T-helper 2 cell treated with Interferon-gamma antibody and Interleukin-4, amounts not matched to agents 5 μg/mL and 100 μg/mL, for 36 hours (primary cell): Measurements from ENCODE around the gene PUM1.
"Not testable (repeated sequence)": the region's sequence is repeated elsewhere in the genome, so short reads cannot be mapped to it uniquely, and the experiment has no call there.

Experiments used
- DNase-seq: peaks from one replicate; pipeline ENCODE4 v3.0.0; 2021; ENCODE audit warnings: low spot score
- H3K27ac Mint-ChIP-seq: one replicate; pipeline ENCODE4 v1.8.0; 2021; ENCODE audit warnings: mild to moderate bottlenecking, mixed read lengths
- H3K27me3 Mint-ChIP-seq: one replicate; pipeline ENCODE4 v1.8.0; 2021; ENCODE audit warnings: low read depth, mixed read lengths
- H3K36me3 Mint-ChIP-seq: one replicate; pipeline ENCODE4 v1.8.0; 2021; ENCODE audit warnings: low read depth, mixed read lengths
- H3K4me1 Mint-ChIP-seq: one replicate; pipeline ENCODE4 v1.8.0; 2021; ENCODE audit warnings: low read depth, mixed read lengths
- H3K4me3 Mint-ChIP-seq: one replicate; pipeline ENCODE4 v1.8.0; 2022; ENCODE audit warnings: mild to moderate bottlenecking, moderate library complexity, mixed read lengths
- H3K9me3 Mint-ChIP-seq: one replicate; pipeline ENCODE4 v1.8.0; 2021; ENCODE audit warnings: mixed read lengths

PUM1 gene

DNA sequence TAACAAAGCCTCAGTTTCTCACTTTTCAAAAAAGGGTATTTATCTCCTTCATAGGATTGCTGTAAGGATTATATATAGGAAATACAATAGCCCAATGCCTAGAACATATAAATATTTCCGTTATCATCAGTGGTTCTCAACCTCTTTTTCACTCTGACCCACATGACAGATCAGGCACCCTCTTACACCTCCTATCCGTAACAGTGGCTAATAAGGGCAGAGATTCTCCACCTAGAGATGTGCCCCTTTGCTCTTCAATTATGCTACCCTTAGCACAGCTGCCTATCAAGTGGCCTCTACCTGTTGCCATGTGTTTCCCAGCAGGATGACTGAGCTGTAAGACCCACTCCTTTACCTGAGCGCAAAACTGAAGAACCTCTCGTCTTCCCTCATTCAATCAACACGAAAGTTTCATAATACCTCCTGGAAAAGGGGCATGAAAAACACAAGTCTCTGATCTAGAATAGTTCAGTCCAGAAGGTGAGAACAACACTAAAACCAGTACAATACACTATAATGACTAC is 10.5 kb downstream of the PUM1 start:
- peaks cover 57% of the 10 kb centered on the region for H3K36me3 Mint-ChIP-seq
- no peak overlapping the region for H3K4me3 Mint-ChIP-seq
- no peaks in the 10 kb centered on the region for H3K9me3 Mint-ChIP-seq
- no peak for DNase-seq
- peaks cover 49% of the 10 kb centered on the region for H3K4me1 Mint-ChIP-seq
- H3K27ac Mint-ChIP-seq: peak overlapping the region; percentile 69
- no peaks in the 10 kb centered on the region for H3K27me3 Mint-ChIP-seq

DNA sequence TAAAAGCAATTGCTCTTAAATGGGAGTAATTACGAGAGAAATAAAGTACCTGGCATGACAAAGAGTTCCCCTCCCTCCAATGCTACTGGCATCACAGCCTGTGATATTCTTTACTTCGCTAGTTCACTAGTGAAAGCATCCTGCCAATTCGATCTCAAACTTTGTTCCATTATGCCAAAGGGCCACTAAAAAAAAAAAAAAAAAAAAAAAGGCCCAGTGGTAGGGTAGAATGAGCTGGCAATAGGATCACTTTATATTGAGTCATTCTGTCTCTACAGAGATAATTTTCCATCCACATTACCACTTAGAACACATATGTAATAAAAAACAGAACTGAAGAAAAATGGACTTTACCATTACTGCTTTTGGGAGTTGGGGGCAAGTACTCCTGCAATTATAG is 11.2 kb downstream of the PUM1 start:
- Mint-ChIP-seq H3K27ac (peak overlapping the region; percentile 69), H3K27me3 (no peaks in the 10 kb centered on the region), H3K4me3 (no peak overlapping the region), H3K9me3 (no peaks in the 10 kb centered on the region), H3K36me3 (peaks cover 55% of the 10 kb centered on the region), H3K4me1 (peaks cover 46% of the 10 kb centered on the region)
- DNase-seq: peak; percentile 14

DNA sequence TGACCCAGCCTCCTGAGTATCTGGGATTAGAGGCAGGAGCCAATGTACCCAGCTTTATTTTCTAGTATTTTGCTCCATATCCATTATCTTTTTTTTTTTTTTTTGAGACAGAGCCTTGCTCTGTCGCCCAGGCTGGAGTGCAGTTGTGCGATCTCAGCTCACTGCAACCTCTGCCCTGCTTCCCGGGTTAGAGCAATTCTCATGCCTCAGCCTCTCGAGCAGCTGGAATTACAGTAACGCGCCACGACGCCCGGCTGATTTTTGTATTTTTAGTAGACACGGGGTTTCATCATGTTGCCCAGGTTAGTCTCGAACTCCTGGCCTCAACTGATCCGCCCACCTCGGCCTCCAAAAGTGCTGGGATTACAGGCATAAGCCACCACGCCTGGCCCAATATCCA is 12.9 kb downstream of the PUM1 start:
- H3K27ac Mint-ChIP-seq, H3K4me3 Mint-ChIP-seq, DNase-seq, H3K27me3 Mint-ChIP-seq, H3K9me3 Mint-ChIP-seq: not testable (repeated sequence)
- Mint-ChIP-seq H3K4me1 (peaks cover 30% of the 10 kb centered on the region), H3K36me3 (peaks cover 41% of the 10 kb centered on the region)

DNA sequence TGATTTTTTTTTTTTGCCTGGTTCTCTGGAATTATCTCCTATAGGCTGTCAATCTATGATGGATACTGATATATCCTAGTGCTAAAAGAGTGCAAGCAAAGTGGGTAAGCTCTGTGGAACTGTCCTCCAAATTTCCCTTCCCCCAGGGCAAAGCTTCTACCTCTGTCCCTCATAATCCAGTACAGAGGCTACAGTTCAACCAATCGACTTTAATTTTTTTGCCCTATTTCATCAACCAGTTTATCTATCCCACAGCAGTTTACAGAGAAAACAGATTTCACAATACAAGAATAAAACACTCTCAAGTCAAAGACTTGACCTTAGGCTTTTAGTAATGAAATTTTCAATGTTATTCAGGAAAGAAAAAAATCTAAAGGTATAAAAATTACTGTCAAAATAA is 13.9 kb downstream of the PUM1 start:
- no peaks in the 10 kb centered on the region for H3K9me3 Mint-ChIP-seq
- no peak for DNase-seq
- H3K4me1 Mint-ChIP-seq: peaks cover 29% of the 10 kb centered on the region
- peaks cover 45% of the 10 kb centered on the region for H3K36me3 Mint-ChIP-seq
- no peak overlapping the region for H3K27ac Mint-ChIP-seq
- H3K4me3 Mint-ChIP-seq: no peak overlapping the region
- H3K27me3 Mint-ChIP-seq: no peaks in the 10 kb centered on the region

DNA sequence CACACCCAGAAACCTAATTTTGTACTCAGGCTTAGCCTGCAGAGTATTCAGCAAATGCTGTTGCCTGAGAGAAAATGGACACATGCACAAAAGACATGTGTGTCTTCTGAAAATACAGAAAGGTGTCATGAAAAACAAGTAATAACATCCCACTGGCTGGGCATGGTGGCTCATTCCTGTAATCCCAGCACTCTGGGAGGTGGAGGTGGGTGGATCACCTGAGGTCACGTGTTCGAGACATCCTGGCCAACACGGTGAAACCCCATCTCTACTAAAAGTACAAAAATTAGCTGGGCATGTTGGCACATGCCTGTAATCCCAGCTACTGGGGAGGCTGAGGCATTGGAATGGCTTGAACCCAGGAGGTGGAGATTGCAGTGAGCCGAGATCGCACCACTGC is 18.0 kb downstream of the PUM1 start:
- not testable (repeated sequence) for H3K27me3 Mint-ChIP-seq, H3K4me3 Mint-ChIP-seq, DNase-seq, H3K9me3 Mint-ChIP-seq
- peak overlapping the region; percentile 26 for H3K27ac Mint-ChIP-seq
- peaks cover 14% of the 10 kb centered on the region for H3K4me1 Mint-ChIP-seq
- peaks cover 42% of the 10 kb centered on the region for H3K36me3 Mint-ChIP-seq

DNA sequence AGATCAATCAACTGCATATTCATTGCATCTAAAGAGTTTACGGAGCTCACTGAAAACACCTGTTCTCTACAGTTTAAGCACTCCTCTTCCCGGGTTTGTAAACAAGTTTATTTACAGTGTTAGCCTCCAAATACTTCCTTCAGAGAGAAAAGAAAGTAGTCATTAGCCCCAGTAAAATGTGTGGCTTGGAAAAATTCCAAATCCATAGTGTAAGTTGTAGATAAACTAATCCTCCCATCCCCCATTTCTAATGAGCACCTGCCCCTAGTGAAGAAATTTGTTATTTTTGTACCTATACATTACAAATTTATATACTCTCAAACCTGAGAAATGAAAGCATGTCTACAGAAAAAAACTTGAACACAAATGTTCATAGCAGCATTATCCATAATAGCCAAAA is 21.9 kb downstream of the PUM1 start:
- H3K36me3 Mint-ChIP-seq: peaks cover 49% of the 10 kb centered on the region
- no peak overlapping the region for H3K4me3 Mint-ChIP-seq
- no peak overlapping the region for H3K27ac Mint-ChIP-seq
- H3K27me3 Mint-ChIP-seq: no peaks in the 10 kb centered on the region
- no peak for DNase-seq
- H3K9me3 Mint-ChIP-seq: peaks cover 4% of the 10 kb centered on the region
- peaks cover 17% of the 10 kb centered on the region for H3K4me1 Mint-ChIP-seq

DNA sequence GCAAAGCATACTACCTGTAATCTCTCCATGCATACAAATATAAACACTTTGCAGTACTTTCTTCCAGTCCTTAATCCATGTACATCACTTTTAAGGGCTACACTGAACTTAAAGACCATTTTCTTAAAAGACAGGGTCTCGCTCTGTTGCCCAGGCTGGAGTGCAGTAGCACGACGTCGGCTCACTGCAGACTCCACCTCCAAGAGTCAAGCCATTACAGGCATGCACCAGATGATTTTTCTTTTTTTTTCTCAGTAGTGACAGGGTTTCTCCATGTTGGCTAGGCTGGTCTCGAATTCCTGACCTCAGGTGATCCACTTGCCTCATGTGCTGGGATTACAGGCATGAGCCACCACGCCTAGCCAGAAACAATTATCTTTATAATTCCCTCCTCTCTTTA is 22.9 kb downstream of the PUM1 start:
- Mint-ChIP-seq H3K27me3 (no peaks in the 10 kb centered on the region), H3K9me3 (peaks cover 4% of the 10 kb centered on the region), H3K4me3 (no peak overlapping the region), H3K27ac (no peak overlapping the region), H3K36me3 (peaks cover 52% of the 10 kb centered on the region), H3K4me1 (peaks cover 24% of the 10 kb centered on the region)
- DNase-seq: no peak

DNA sequence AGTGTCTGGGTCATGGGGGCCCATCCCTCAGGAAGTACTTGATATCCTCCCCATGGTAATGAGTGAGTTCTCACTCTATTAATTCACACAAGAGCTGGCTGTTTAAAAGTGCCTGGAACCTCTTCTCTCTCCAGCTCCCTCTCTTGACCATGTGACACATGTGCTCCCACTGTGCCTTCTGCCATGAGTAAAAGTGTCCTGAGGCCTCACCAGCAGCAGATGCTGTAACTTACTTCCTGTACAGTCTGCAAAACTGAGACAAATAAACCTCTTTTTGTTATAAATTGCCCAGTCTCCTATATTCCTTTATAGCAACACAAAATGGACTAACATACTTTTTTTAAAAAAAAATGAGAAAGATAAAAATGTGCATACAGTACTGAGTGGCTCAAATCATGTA is 24.0 kb downstream of the PUM1 start:
- no peak for DNase-seq
- Mint-ChIP-seq H3K4me3 (no peak overlapping the region), H3K4me1 (peaks cover 35% of the 10 kb centered on the region), H3K36me3 (peaks cover 50% of the 10 kb centered on the region), H3K27ac (no peak overlapping the region), H3K9me3 (peaks cover 4% of the 10 kb centered on the region), H3K27me3 (no peaks in the 10 kb centered on the region)

DNA sequence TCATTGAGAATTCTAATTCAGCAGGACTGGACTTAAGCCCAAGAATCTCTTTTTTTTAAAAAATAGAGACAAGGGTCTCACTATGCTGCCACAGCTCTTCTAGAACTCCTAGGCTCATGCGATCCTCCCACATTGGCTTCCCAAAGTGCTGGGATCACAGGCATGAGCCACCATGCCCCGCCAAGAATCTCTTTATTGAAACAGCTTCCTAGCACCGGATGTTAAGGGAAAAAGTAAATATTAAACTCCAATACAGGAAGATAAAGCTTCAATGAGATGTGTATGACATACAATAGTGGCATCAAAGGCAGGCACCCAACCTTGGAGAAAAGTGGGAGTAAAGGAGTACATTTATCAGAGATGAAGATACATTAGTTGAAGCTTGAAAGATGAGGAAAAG is 25.5 kb downstream of the PUM1 start:
- peaks cover 47% of the 10 kb centered on the region for H3K36me3 Mint-ChIP-seq
- H3K27me3 Mint-ChIP-seq: no peaks in the 10 kb centered on the region
- peaks cover 4% of the 10 kb centered on the region for H3K9me3 Mint-ChIP-seq
- peaks cover 38% of the 10 kb centered on the region for H3K4me1 Mint-ChIP-seq
- no peak overlapping the region for H3K27ac Mint-ChIP-seq
- DNase-seq: no peak
- H3K4me3 Mint-ChIP-seq: no peak overlapping the region

DNA sequence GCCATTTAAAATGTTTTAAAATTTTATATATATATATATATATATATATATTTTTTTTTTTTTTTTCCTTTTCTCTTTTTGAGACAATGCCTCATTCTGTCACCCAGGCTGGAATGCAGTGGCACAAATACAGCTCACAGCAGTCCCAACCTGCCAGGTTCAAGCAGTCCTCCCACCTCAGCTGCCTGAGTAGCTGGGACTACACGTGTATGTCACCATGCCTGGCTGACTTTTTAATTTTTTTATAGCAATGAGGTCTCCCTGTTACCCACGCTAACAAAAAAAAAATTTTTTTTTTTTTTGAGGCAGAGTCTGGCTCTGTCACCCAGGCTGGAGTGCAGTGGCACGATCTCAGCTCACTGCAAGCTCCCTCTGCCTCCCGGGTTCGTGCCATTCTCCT is 26.6 kb downstream of the PUM1 start:
- peaks cover 45% of the 10 kb centered on the region for H3K36me3 Mint-ChIP-seq
- H3K9me3 Mint-ChIP-seq, H3K4me3 Mint-ChIP-seq, H3K27ac Mint-ChIP-seq, DNase-seq, H3K27me3 Mint-ChIP-seq: not testable (repeated sequence)
- H3K4me1 Mint-ChIP-seq: peaks cover 41% of the 10 kb centered on the region

DNA sequence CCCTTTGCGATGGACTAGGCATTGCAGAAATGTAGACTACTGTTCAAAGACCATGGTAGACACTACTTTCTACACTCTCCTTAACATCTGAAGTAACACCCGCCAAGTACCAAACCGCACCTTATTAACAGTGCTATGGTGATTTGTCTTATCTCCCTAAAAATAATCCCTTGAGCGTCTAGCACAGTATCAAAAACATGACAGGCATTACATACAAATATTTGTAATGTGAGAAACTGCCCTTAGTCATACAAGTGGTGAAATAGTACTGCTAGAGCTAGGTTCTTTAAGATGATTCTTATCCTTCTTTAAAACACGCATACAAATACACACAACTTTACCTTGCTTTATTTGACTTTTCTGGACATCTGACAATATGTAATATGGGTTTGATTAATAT is 27.2 kb downstream of the PUM1 start:
- DNase-seq: no peak
- no peaks in the 10 kb centered on the region for H3K27me3 Mint-ChIP-seq
- H3K9me3 Mint-ChIP-seq: no peaks in the 10 kb centered on the region
- peaks cover 41% of the 10 kb centered on the region for H3K36me3 Mint-ChIP-seq
- H3K4me1 Mint-ChIP-seq: peaks cover 41% of the 10 kb centered on the region
- H3K4me3 Mint-ChIP-seq: no peak overlapping the region
- H3K27ac Mint-ChIP-seq: peak overlapping the region; percentile 10

DNA sequence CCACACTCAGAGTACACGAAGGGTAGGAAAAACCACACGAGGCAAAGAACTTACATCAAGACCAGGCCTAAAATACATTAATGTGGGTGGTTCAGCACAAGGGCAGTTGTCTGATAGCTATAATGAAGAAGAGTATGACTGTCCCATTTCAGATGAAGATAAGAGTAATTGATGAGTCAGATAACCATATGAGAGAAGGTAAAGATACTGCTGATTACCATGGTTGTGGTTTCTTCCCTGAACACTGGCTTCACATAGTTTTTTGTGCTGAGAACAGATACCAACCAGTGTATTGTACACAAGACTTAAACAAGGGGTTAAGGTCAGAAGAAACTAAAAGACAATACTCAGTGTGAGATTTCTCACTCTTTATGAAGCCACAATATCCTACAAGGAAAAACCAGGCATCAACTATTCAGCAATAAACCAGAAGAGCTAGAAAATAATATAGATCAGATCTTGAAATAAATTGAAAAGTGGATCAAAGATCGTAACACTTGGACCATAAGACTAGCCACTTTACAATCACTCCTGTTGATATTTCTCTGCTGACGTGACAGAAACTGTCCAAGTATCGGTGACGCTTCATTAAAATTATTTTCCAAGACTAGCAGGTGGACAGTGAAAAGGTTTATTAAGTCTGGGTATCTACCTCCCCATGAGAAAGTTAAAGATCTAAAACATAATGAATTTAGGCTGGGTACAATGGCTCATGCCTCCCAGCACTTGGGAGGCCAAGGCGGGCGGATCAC is 28.6 kb downstream of the PUM1 start:
- peak; percentile 19 for DNase-seq
- H3K4me3 Mint-ChIP-seq: peak overlapping the region; percentile 50
- peak overlapping the region; percentile 41 for H3K27ac Mint-ChIP-seq

DNA sequence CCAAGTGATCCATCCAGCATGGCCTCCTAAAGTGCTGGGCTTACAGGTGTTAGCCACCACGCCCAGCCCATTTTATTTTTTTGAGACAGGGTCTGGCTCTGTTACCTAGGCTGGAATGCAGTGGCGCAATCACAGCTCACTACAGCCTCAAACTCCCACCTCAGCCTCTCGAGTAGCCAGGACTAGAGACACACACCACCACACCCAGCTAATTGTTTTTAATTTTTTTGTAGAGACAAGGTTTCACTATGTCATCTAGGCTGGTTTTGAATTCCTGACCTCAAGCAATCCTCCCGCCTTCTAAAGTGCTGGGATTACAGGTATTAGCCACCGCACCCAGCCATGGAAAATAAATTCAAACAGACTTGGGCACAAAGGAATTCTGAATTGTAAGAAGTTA is 31.9 kb downstream of the PUM1 start:
- H3K27me3 Mint-ChIP-seq: no peaks in the 10 kb centered on the region
- H3K27ac Mint-ChIP-seq: no peak overlapping the region
- peaks cover 47% of the 10 kb centered on the region for H3K4me1 Mint-ChIP-seq
- H3K36me3 Mint-ChIP-seq: peaks cover 28% of the 10 kb centered on the region
- DNase-seq: no peak
- no peak overlapping the region for H3K4me3 Mint-ChIP-seq
- H3K9me3 Mint-ChIP-seq: no peaks in the 10 kb centered on the region

More for the DNA sequence above, 28.6 kb downstream of the PUM1 start:
- Mint-ChIP-seq H3K27me3 (no peaks in the 10 kb centered on the region), H3K4me1 (peaks cover 39% of the 10 kb centered on the region), H3K36me3 (peaks cover 30% of the 10 kb centered on the region), H3K9me3 (no peaks in the 10 kb centered on the region)

DNA sequence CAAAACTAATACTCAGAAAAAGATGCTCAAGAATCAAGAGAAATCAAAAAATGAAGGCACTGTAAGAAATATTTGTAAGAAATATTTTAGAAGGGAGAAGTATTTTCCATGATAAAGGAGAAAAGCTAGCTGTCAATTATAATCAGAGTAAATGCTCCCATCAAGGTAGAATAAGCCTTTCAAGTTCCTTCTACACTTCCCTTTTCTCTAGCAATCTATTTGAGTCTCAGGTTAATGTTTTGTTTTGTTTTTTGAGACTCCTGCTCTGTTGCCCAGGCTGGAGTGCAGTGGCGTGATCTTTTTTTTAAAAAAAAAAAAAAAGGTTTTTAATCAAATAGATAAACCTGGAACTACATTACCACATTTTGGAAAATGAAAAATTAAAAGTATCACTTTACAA is 33.3 kb downstream of the PUM1 start:
- Mint-ChIP-seq H3K4me1 (peaks cover 46% of the 10 kb centered on the region), H3K27me3 (no peaks in the 10 kb centered on the region), H3K4me3 (no peak overlapping the region), H3K27ac (no peak overlapping the region), H3K36me3 (peaks cover 33% of the 10 kb centered on the region), H3K9me3 (no peaks in the 10 kb centered on the region)
- no peak for DNase-seq
